Measurements from ENCODE around the gene ABLIM1.

GRCh38 chr10:114593240-114593792 lies 64.8 kb downstream of the ABLIM1 start:
- TF ChIP-seq, protein P1, sequence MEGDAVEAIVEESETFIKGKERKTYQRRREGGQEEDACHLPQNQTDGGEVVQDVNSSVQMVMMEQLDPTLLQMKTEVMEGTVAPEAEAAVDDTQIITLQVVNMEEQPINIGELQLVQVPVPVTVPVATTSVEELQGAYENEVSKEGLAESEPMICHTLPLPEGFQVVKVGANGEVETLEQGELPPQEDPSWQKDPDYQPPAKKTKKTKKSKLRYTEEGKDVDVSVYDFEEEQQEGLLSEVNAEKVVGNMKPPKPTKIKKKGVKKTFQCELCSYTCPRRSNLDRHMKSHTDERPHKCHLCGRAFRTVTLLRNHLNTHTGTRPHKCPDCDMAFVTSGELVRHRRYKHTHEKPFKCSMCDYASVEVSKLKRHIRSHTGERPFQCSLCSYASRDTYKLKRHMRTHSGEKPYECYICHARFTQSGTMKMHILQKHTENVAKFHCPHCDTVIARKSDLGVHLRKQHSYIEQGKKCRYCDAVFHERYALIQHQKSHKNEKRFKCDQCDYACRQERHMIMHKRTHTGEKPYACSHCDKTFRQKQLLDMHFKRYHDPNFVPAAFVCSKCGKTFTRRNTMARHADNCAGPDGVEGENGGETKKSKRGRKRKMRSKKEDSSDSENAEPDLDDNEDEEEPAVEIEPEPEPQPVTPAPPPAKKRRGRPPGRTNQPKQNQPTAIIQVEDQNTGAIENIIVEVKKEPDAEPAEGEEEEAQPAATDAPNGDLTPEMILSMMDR (conservative IDR thresholded peaks at IDR 0.05; ENCODE audit: low read depth in 2 of 2), result no peak
- no peak for TF ChIP-seq ZNF331 (CRISPR knock-in tag; IDR thresholded peaks at IDR 0.05; ENCODE audit: low read depth)
- TF ChIP-seq EZH2phosphoT487 (IDR thresholded peaks at IDR 0.05; ENCODE audit: unreplicated experiment), result no peak
- no peak for TF ChIP-seq JUNB (IDR thresholded peaks at IDR 0.05; ENCODE audit: unreplicated experiment)
- TF ChIP-seq POLR2AphosphoS5 (IDR thresholded peaks at IDR 0.05; ENCODE audit: low read depth), result no peak
- no peak for TF ChIP-seq CREB1 (CRISPR knock-in tag; IDR thresholded peaks at IDR 0.05; ENCODE audit: low read depth)
- TF ChIP-seq, protein P2, sequence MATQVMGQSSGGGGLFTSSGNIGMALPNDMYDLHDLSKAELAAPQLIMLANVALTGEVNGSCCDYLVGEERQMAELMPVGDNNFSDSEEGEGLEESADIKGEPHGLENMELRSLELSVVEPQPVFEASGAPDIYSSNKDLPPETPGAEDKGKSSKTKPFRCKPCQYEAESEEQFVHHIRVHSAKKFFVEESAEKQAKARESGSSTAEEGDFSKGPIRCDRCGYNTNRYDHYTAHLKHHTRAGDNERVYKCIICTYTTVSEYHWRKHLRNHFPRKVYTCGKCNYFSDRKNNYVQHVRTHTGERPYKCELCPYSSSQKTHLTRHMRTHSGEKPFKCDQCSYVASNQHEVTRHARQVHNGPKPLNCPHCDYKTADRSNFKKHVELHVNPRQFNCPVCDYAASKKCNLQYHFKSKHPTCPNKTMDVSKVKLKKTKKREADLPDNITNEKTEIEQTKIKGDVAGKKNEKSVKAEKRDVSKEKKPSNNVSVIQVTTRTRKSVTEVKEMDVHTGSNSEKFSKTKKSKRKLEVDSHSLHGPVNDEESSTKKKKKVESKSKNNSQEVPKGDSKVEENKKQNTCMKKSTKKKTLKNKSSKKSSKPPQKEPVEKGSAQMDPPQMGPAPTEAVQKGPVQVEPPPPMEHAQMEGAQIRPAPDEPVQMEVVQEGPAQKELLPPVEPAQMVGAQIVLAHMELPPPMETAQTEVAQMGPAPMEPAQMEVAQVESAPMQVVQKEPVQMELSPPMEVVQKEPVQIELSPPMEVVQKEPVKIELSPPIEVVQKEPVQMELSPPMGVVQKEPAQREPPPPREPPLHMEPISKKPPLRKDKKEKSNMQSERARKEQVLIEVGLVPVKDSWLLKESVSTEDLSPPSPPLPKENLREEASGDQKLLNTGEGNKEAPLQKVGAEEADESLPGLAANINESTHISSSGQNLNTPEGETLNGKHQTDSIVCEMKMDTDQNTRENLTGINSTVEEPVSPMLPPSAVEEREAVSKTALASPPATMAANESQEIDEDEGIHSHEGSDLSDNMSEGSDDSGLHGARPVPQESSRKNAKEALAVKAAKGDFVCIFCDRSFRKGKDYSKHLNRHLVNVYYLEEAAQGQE (IDR thresholded peaks at IDR 0.05; ENCODE audit: unreplicated experiment), result no peak
- no peak for TF ChIP-seq EZH2 (IDR thresholded peaks at IDR 0.05; ENCODE audit: low read depth, unreplicated experiment)
- TF ChIP-seq, protein P3, sequence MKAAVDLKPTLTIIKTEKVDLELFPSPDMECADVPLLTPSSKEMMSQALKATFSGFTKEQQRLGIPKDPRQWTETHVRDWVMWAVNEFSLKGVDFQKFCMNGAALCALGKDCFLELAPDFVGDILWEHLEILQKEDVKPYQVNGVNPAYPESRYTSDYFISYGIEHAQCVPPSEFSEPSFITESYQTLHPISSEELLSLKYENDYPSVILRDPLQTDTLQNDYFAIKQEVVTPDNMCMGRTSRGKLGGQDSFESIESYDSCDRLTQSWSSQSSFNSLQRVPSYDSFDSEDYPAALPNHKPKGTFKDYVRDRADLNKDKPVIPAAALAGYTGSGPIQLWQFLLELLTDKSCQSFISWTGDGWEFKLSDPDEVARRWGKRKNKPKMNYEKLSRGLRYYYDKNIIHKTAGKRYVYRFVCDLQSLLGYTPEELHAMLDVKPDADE (IDR thresholded peaks at IDR 0.05), result no peak
- TF ChIP-seq ZNF114 (CRISPR knock-in tag; IDR thresholded peaks at IDR 0.05), result no peak
- TF ChIP-seq ZNF462 (CRISPR knock-in tag; IDR thresholded peaks at IDR 0.05), result no peak
- TF ChIP-seq STAT1 (IDR thresholded peaks at IDR 0.05; ENCODE audit: unreplicated experiment), result no peak
- no peak for TF ChIP-seq NANOG (IDR thresholded peaks at IDR 0.05; ENCODE audit: borderline replicate concordance)
